DMS53 treated with DMSO at 0.1 percent for 48 hours (cell line): ENCODE results near the gene MARK1.

Source experiments
- DNase-seq: peaks from one replicate; lab custom pipeline; 2025; ENCODE audit not compliant: unreplicated experiment; lab: John Stamatoyannopoulos, UW

MARK1 gene

GRCh38 chr1:220527908-220528678 lies at the start of gene MARK1:
TSS of gene MARK1 (plus strand) at chr1:220528136. CDS start at chr1:220528823, 687 bp downstream.
- peak; percentile 53 for DNase-seq

- DNase-seq: no peak
Measured at GRCh38 chr1:220483700-220484099, 44.2 kb upstream of the MARK1 start.

GRCh38 chr1:220484135-220484534 lies 43.8 kb upstream of the MARK1 start:
- no peak for DNase-seq

- DNase-seq: peak; percentile 26
Measured at GRCh38 chr1:220485131-220485530, 42.8 kb upstream of the MARK1 start.

GRCh38 chr1:220485791-220486190 lies 42.1 kb upstream of the MARK1 start:
- DNase-seq: no peak

GRCh38 chr1:220487297-220487820 lies 40.6 kb upstream of the MARK1 start:
- peak; percentile 99 for DNase-seq

GRCh38 chr1:220491891-220492290 lies 36.0 kb upstream of the MARK1 start:
- no peak for DNase-seq

GRCh38 chr1:220497220-220497947 lies 30.6 kb upstream of the MARK1 start:
- DNase-seq: no peak

GRCh38 chr1:220498188-220498587 lies 29.7 kb upstream of the MARK1 start:
- DNase-seq: no peak

- DNase-seq: no peak
Measured at GRCh38 chr1:220500372-220500771, 27.6 kb upstream of the MARK1 start.

GRCh38 chr1:220504329-220504728 lies 23.6 kb upstream of the MARK1 start:
- no peak for DNase-seq

- no peak for DNase-seq
Measured at GRCh38 chr1:220507085-220507484, 20.9 kb upstream of the MARK1 start.

- DNase-seq: no peak
Measured at GRCh38 chr1:220511179-220511578, 16.8 kb upstream of the MARK1 start.

- DNase-seq: no peak
Measured at GRCh38 chr1:220511785-220512184, 16.2 kb upstream of the MARK1 start.

- DNase-seq: no peak
Measured at GRCh38 chr1:220513834-220514233, 14.1 kb upstream of the MARK1 start.

GRCh38 chr1:220514256-220514655 lies 13.7 kb upstream of the MARK1 start:
- no peak for DNase-seq

GRCh38 chr1:220516014-220516721 lies 11.8 kb upstream of the MARK1 start:
- DNase-seq: no peak

GRCh38 chr1:220516722-220517042 lies 11.3 kb upstream of the MARK1 start:
- DNase-seq: no peak

- DNase-seq: peak; percentile 96
Measured at GRCh38 chr1:220521778-220522177, 6.2 kb upstream of the MARK1 start.

- DNase-seq: no peak
Measured at GRCh38 chr1:220526294-220526693, 1.6 kb upstream of the MARK1 start.

- peak; percentile 65 for DNase-seq
Measured at GRCh38 chr1:220527279-220527907, 543 bp upstream of the MARK1 start.
